SIG-M5 (cell line): ENCODE results near the gene SLC25A51.
"Not testable (repeated sequence)": the region's sequence is repeated elsewhere in the genome, so short reads cannot be mapped to it uniquely, and the experiment has no call there.

ENCODE experiments used
- DNase-seq: peaks from one replicate; lab custom pipeline; 2025; lab: John Stamatoyannopoulos, UW

SLC25A51 gene

DNA sequence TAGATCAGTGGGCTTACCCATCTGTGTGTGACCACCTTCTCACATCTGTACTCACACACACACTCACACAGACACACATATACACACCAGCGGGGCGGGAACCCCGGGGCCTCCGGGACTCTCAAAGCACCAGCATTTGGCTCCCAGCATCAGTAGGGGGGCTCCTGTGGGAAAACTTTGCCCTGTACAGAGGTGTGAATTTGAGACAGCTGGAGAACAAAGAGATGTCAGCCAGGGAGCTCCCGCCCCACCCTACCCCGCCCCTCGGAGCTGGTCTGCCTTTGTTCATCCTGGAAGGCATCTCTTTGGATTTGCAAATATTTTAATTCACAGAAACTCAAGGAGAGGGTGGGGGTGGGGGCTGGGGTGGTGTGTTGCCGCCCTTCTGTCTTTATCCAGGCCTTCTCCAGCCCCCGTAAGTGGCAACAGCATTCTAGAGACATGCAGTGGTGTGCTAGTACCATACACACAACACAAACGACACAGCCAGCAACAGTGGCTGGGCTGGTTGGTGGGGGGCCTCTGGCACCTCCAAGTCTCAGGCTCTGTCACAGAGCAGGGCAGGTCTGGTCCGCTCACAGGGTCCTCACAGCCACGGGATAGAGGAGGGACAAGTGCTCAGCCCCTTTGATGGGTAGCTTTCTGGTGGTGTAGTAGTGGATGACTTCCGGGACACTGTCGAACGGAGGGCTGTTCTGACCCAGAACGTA, 15.5 kb upstream of the SLC25A51 start:
- no peak for DNase-seq

DNA sequence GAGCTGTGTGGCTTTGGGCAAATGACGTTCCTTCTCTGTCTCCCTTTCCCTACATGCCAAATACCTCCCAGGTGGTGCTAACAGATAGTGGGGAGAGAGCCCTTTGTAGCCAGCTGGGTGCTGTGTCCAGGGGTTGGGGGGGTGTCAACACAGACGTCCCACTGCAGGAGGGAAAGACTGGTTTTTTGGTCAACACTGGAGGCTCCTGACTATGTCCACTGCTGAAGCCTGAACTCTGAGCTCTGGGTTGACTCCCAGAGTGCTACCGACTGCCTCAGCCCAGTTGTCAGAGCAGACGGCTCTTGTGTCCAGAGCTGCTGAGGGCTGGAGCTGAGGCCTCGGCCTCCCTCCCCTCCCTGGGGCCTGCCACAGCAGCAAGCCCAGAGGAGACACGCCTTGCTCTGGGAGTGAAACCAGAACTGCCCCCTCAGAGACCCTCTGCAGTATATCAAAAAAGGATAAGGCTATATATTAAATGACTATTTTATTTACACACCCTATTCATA, 14.8 kb upstream of the SLC25A51 start:
- DNase-seq = no peak

DNA sequence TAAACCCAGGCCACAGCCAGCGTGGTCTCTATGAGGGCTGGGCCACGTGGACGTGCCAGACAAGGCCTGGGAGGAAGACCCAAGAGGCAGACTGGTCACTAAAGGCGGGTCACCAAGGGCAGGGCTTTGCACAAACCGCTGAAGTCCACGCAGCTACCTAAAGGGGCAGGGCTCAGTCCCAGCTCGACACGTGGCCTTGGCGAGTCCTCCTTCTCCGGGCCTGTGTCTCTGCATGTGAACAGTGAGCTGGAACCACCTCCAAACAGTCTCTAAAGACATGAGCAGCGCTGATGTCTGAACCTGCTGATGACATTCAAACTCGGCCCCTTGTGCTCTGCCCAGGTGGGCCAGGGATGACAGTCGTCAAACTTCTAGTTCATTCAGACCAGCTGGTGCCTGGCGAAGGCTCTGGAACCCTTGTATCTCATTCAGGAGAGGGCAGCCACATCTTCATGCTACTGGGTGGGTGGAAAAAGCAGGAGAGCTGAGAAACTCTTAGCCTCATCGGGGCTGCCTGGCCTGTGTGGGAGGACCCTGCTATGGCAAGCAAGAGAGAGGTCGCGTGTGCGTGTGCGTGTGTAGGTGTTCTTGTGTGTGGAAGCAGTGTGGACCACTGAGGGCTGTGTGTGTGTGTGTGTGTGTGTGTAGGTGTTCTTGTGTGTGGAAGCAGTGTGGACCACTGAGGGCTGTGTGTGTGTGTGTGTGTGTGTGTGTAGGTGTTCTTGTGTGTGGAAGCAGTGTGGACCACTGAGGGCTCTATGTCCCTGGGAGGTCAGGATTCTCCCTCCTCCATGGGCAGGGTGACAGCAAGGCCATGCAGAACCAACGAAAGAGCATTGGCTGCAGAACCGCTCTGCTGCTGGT, 14.1 kb upstream of the SLC25A51 start:
- no peak for DNase-seq

DNA sequence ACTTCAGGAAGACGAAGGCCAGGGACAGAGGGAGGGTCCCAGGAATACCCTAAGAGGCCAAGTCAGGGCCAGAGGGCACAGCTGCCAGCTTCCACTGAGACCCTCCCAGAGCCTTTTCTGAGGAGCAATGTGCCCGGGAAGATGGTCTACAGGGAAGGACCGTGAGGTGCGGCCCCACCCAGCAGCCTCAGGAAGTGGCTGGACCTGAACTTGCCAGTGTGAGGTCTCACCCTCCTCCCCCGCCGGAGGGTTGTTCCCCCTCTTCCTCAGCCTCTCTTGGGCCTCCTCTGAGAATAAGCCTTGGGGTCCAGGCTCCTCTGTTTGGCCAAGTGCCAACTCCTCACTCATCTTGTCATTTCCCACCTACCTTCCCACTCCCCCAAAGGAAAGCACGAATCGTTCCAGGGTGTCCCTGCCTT, 13.4 kb upstream of the SLC25A51 start:
- DNase-seq = no peak

DNA sequence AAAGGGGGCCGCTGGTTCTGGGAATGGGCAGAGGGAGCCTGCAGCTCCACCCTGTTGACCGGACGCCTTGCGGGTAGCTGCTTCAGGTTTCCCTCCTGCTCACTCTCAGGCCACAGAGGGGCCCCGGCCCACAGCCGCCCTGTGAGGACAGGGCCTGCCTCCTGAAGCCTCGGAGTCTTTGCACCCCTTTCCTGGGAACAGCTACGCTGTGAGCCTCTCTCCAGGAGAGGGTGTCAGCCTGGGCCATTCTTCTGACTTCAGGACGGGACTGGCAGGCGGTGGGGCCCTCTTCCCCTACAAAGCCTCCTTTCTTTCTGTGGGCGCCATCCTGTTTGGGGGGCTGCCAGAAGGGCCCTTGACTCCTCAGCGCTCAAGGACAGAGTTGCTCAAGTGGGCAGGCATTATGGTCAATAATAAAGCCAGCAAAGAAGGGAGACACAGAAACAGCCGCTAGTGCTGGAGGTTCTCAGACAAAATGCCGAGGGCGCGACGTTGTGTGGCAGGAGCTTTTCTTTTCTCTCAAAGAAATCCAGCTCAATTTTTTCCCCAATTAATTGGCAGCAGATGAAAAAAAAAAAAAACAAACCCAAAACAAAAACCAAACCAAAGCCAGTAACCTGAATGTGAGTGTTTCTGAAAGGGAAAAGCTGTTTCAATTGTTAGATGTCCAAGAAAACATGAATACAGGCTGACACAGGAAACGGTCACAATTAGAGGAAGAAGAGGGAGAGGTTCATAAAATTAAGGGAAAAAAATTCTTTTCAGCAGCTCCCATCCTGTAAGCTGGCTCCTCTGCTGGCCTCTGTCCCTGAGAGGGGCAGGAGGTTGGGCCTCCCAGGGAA, 12.8 kb upstream of the SLC25A51 start:
- DNase-seq = no peak

DNA sequence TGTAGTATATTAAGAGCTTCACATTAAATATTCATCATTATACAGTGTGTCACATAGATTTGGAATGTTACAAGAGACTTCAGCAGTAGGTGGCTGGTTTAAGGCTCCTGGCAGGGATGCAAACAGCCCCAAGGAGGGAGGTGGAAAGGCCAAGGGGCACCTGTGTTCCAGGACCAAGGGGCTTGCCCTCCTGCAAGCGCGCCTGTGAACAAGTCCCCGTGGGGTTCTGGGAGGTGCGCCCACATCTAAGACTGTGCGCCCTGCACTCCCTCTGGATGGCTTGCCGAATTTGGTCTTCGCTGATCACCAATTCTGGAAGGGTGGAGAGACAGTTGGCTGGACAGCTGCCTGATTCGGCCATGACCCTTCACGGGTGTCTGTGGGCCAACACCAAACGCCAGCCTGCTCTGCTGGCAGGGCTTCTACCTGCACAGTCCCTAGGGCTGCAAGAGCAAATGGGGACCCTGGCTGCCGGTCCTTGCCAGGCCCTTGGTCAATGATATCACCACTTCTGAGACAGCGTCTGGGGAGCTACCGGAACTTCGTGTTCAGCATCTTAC, 12.1 kb upstream of the SLC25A51 start:
- no peak for DNase-seq

DNA sequence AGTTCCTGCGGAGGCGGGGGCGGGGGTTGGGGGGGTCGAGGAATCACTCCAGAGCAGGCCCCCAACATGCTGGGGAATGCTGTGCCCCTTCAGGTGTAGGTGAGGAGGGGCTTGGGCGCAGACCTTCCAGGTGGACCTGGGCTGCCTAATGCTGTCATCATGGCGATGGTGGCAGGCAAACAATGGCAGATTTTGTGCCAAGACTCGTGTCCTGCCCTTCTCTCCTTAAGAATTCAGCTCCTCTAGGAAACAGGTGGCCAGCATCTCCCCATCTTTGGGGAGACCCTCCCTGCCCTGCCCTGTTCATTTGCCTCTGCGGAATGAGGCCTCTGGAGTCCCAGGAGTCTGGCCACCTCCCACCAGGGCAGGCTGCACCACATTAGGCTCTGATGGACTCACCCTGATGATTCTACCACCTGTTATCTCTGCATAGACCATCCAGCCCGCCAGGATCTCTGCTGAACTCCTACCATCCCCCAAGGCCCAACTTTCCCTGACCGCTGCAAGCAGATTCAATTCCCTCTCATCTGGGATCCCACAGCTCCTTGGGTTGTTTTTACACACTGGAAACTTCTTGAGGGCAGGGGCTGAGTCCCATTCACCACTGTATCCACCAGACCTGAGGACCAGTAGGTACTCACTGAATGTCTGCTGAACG, 10.9 kb upstream of the SLC25A51 start:
- DNase-seq = no peak

DNA sequence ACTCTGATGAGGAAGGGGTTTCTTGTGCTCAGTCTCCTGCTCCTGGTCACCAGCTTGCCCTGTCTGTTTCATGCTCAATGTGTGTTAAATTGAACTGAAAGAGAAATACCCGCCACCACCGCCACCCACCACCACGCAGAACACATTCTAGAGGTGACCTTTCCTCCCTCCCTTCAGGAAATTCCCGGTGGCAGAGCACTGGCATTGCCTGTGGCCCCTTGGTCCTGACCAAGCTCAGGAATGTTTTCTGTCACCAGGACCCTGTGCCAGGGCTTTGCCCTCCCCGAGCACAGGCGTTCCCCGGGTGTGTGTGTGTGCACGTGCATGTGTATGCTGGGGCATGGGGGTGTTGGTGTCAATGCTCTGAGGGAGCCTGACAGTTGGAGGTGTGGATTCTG, 10.2 kb upstream of the SLC25A51 start:
- no peak for DNase-seq

DNA sequence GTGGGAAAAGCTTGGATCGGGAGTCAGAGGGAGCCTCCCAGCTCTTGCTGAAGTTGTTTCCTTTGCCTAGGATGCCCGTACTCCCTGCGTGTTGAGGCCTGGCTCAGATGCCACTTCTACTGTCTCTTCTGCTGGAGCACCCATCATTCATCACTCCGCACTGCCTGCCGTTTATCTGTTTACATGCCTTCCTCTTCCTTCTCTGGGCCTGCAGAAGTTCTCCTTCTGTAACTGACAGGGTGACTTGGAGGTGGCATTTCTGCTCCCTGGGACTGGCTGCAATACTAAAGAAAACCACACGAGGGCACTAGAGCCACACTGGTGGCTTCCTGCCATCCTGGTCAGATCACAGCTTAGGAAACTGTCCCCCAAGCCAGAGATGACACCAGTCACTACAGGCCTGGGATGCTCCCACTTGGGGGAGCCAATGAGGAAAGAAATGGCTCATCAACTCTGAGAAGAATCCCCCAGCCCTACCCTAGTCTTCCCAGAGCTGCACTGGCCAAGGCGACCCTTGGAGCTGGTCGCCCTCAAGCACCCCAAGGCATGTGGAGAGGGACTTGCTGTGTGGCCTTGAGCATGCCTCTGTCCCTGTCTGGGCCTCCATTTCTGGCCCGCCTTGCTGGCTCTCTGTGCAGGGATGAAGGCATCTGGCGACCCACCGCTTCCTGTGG, 9.7 kb upstream of the SLC25A51 start:
- peak; percentile 49 for DNase-seq

DNA sequence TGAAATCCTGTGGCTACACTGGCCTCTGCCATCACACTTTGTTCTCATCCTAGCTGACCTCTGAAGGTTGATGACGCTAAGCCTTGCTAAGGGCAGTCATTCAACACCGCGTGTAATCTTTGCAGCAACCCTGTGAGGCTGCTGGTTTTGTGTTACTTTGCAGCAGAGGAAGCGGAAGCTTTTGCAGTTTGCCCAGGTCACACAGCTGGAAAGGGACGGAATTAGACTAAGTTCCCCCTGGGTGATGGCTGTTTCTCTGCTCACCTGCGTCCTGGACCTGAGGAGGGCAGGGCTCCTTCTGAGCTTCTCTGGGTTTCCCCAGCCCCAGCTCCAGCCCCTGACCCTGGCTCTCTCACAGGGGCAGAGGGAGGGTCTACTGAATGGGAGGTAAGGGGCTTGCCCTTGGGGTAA, 7.3 kb upstream of the SLC25A51 start:
- DNase-seq = no peak

DNA sequence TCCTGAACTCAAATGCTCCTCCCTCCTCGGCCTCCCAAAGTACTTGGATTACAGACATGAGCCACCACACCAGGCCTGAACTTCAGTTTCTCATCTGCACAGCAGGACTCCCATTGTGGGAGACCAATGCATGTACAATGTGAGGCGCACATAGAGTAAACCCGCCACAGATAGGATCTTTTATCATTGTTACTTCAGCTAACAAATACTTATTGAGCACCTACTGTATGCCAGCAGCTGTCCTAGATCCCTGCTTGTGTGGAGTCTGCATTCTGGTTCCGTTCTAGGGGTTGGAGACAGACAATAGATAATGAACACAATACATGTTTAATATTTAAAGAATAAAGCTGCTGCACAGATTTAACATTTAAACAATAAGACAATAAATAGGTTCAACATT, 6.3 kb upstream of the SLC25A51 start:
- DNase-seq = no peak

DNA sequence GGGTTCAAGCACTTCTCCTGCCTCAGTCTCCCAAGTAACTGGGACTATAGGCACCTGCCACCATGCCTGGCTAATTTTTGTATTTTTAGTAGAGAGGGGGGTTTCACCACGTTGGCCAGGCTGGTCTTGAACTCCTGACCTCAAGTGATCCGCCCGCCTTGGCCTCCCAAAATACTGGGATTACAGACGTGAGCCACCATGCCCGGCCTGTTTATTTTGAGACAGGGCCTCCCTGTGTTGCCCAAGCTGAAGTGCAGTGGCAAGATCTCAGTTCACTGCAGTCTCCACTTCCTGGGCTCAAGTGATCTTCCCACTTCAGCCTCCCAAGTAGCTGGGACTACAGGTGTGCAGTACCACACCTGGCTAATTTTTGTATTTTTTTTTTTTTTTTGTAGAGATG, 5.9 kb upstream of the SLC25A51 start:
- not testable (repeated sequence) for DNase-seq

DNA sequence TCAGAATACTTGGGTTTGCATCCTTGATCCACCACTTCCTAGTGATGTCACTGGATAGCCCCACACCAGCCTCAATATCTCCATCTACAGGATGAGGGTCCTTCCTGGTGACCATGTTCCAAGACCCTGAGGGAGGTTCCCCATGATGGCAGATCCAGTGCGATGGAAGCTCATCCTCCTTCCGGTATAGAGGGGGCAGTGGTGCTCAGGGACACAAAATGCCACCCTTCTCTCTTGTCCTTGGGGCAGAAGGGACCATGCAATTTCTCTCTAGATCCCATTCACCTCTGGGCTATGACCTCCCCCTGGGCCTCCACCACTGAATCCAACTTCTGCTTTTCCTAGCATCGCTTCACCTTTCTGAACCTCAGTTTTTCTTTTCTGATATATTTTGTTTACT, 5.4 kb upstream of the SLC25A51 start:
- no peak for DNase-seq

DNA sequence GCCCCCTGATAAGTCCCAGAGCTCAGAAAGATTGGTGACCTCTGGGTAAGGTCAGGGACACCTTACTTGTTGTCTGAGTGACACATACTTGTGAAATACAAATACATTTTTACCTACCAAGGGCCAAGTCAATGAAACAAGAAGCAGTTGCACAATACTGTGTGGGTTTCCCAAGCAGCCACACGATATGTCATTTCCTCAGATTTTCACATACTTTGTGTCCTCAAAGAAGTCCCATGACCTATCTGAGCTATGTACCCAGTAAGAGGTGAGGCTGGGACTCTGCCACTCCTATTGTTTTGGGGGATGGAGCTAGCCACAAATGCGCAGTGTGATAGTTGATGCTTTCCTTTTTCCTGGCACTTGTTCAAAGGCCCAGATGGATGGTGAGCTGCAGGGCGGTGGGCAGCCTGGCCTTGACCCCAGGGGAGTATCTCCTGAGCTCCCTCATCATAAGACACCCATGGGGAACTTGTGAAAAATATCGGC, 4.8 kb upstream of the SLC25A51 start:
- peak; percentile 78 for DNase-seq

DNA sequence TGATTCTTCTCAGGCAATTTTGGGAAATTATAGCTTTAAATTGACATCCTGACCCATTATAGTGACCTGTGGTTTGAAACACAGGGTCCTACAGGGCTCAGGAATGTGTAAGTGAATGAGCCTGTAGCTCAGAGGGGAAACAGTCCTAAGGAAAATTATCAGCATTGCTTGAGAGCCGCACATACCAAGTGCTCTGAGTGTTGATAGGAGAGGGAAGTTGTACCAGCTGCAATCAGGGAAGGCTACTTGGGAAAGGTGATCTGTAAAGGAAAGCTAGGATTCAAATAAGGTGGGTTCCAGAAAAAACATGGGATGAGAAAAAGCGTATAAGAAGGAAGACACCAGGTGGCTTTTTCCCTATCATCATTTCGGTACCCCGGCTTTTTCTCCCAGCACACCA, 4.4 kb upstream of the SLC25A51 start:
- no peak for DNase-seq

DNA sequence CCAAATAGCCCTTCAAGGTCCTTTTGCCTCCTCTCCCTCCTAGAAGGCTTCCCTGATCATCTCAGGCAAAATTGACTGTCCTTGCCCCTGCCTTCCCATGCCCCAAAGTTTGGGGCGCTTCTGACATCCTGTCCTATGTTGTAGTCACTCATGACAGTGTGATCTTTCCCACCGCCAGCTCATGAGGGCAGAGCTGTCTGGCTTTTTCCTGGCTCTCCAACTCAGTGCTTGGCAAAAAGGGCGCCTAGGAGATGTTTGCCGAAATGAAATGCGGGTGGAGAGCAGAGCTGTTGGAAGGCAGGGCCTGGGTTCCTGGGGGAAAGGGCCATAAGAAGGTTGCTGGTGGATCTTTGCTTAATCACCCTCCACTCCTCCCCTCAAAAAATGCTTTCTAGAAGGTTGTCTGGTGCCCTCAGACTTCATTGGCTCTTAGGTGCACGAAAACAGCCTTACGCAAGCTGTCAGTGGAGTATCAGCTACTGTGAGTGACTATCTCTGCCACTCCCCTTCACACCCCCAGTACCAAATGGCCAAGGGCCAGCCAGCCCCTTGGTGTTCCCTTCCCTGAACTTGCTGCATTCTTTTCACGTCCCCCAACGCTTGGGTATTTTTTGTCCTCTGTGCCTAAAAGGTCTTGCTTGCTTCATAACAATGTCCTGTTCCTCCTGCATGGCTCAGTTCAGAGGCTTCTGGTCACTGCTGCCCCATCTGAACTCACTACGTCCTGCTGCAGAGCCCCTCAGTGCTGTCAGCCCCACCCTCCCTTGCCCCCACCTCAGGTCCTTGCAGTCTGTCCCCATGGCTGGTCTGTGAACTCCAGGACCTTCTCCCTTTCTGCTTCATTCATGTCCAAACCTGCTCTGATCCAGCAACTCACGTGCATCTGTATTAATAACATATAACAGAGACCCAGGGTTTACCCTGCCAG, 2.6 kb upstream of the SLC25A51 start:
- DNase-seq = no peak

DNA sequence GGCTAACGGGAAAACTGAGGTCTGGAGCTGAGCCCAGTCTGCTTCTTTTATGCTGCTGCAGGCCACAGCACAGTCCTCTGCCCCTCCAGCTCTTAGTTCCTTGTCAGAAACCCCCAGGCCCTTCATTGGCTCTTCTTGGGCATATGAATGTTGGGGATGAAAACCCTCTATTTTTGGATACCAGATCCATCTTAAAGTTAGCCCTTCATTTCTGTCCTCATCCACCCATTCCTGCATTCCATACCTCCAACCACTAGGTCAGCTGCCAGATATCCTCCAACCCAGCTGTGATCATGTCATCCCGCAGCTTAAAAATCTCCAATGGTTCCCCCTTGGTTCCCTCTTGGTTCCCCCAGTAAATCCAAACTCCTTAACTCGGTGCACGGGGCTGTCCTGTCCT, 1.8 kb upstream of the SLC25A51 start:
- DNase-seq = no peak

DNA sequence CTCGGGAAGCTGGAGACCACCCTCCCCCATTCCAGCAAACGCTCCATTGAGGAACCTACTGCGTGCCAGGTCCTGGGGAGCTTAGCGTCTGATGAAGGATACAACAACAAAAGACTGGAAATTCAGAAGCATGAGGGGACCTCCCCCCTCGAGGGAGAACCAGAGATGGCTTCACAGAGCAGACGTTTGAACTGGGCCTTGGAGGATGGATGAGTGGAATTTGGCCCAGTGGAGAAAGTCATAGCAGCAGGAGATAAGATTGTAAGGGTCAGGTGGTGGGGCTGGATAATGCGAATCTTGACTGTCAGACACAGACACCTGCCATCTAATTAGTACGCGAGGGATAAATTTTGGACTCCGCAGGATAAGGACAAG, 1.2 kb upstream of the SLC25A51 start:
- no peak for DNase-seq

DNA sequence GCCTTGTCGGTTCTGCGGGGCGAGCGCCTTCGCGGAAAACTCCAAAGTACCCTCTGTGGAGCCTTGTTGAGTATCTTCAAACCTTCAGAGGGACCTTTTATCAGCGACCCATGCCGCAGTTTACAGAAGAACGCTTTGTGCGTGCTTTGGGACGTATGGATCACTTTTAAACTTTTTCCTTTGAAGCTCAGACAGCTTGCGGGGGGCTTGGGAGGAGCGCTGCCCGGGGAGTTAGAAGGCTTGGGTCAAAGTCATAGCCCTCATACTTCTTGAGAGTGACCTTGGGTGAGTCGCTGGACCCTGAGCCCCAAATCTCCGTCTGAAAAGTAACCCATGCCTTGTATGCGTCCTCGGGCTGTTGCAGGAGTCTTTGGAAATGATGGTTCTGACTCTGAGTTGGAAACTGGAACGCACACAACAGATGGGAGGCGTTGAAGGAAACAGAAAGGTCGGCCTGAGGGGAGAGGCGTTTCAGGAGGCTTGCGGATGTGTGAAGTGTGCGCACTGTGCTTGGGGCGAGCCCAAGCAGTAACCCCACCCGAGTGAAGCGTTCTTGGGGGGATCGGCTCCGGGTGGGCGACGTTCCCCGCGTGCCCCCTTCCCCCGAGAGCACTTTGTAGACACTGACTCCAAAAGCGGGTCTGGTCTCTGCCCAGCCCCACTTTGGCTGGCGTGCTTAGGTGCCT, 661 bp upstream of the SLC25A51 start:
- no peak for DNase-seq
